Endothelial cell (in vitro differentiated cells): Measurements from ENCODE around the gene ITPR2. TPM values are rescaled to one million over a fixed set of nuclear protein-coding genes. Genes with fewer than 3 reads are reported as not detected.

Experiments
- DNase-seq: peaks from one replicate; pipeline ENCODE4 v3.0.0; 2021; ENCODE audit warnings: low spot score
- H3K27ac Mint-ChIP-seq: one replicate; pipeline ENCODE4 v1.8.0; 2021; ENCODE audit warnings: mixed read lengths, inconsistent platforms; ENCODE audit not compliant: unreplicated experiment
- H3K27me3 Mint-ChIP-seq: one replicate; pipeline ENCODE4 v1.8.0; 2021; ENCODE audit warnings: mild to moderate bottlenecking, moderate library complexity, mixed read lengths, inconsistent platforms; ENCODE audit not compliant: unreplicated experiment
- H3K36me3 Mint-ChIP-seq: one replicate; pipeline ENCODE4 v1.8.0; 2021; ENCODE audit warnings: mild to moderate bottlenecking, low read depth, mixed read lengths, inconsistent platforms; ENCODE audit not compliant: unreplicated experiment
- H3K4me1 Mint-ChIP-seq: one replicate; pipeline ENCODE4 v1.8.0; 2021; ENCODE audit warnings: mild to moderate bottlenecking, mixed read lengths, inconsistent platforms; ENCODE audit not compliant: unreplicated experiment
- H3K4me3 Mint-ChIP-seq: one replicate; pipeline ENCODE4 v1.8.0; 2021; ENCODE audit warnings: mild to moderate bottlenecking, mixed read lengths, inconsistent platforms; ENCODE audit not compliant: unreplicated experiment
- H3K9me3 Mint-ChIP-seq: one replicate; pipeline ENCODE4 v1.8.0; 2021; ENCODE audit warnings: mixed read lengths, inconsistent platforms; ENCODE audit not compliant: unreplicated experiment
- CTCF ChIP-seq: fragments of 200-600 bp; sonication (generic); IDR thresholded peaks from one replicate; pipeline ENCODE4 v1.5.0; 2021; ENCODE audit warnings: antibody characterized with exemption; ENCODE audit not compliant: unreplicated experiment
- total RNA-seq: library from RNA; stranded (reverse); fragmentation: NEBNext Ultra II Directional; extraction: Animal tissue kit (Norgen Biotek cat#: 25700); gene quantifications from one replicate; pipeline ENCODE4 v1.2.1, GENCODE V29; 2021; ENCODE audit not compliant: unreplicated experiment

Gene ITPR2
- total RNA-seq, 1 donor from 2014 or later = 33.8 TPM

GRCh38 chr12:26303418-26303817, 529.6 kb downstream of the ITPR2 start:
- Mint-ChIP-seq H3K4me3 (no peak overlapping the region), H3K4me1 (no peaks in the 10 kb centered on the region), H3K36me3 (no peaks in the 10 kb centered on the region), H3K27ac (no peak overlapping the region), H3K9me3 (no peaks in the 10 kb centered on the region), H3K27me3 (no peaks in the 10 kb centered on the region)
- no peak for DNase-seq
- no peak for TF ChIP-seq CTCF

- Mint-ChIP-seq H3K9me3 (no peaks in the 10 kb centered on the region), H3K27me3 (no peaks in the 10 kb centered on the region), H3K27ac (no peak overlapping the region), H3K36me3 (no peaks in the 10 kb centered on the region), H3K4me1 (no peaks in the 10 kb centered on the region), H3K4me3 (no peak overlapping the region)
- DNase-seq = no peak
- no peak for TF ChIP-seq CTCF
Observed at GRCh38 chr12:26302776-26303175, 530.2 kb downstream of the ITPR2 start.

GRCh38 chr12:26299751-26300150, 533.2 kb downstream of the ITPR2 start:
- no peak for TF ChIP-seq CTCF
- DNase-seq = no peak
- no peaks in the 10 kb centered on the region for H3K9me3 Mint-ChIP-seq
- no peak overlapping the region for H3K4me3 Mint-ChIP-seq
- no peaks in the 10 kb centered on the region for H3K36me3 Mint-ChIP-seq
- no peaks in the 10 kb centered on the region for H3K4me1 Mint-ChIP-seq
- no peak overlapping the region for H3K27ac Mint-ChIP-seq
- H3K27me3 Mint-ChIP-seq = no peaks in the 10 kb centered on the region

GRCh38 chr12:26298785-26299621, 534.0 kb downstream of the ITPR2 start:
- DNase-seq = no peak
- no peaks in the 10 kb centered on the region for H3K4me1 Mint-ChIP-seq
- H3K36me3 Mint-ChIP-seq = no peaks in the 10 kb centered on the region
- TF ChIP-seq CTCF = no peak
- no peak overlapping the region for H3K4me3 Mint-ChIP-seq
- no peak overlapping the region for H3K27ac Mint-ChIP-seq
- no peaks in the 10 kb centered on the region for H3K9me3 Mint-ChIP-seq
- no peaks in the 10 kb centered on the region for H3K27me3 Mint-ChIP-seq

- Mint-ChIP-seq H3K4me1 (no peaks in the 10 kb centered on the region), H3K4me3 (no peak overlapping the region), H3K36me3 (no peaks in the 10 kb centered on the region), H3K27me3 (no peaks in the 10 kb centered on the region), H3K27ac (no peak overlapping the region), H3K9me3 (no peaks in the 10 kb centered on the region)
- TF ChIP-seq CTCF = no peak
- no peak for DNase-seq
Observed at GRCh38 chr12:26297396-26298070, 535.5 kb downstream of the ITPR2 start.
